ENCODE data around the gene CCKAR.

GRCh38 chr4:26478330-26478729 is 12.0 kb downstream of the CCKAR start:
- no peak for TF ChIP-seq POLR2A (IDR thresholded peaks at IDR 0.05; ENCODE audit: low read depth, low read length)
- TF ChIP-seq, protein P1, sequence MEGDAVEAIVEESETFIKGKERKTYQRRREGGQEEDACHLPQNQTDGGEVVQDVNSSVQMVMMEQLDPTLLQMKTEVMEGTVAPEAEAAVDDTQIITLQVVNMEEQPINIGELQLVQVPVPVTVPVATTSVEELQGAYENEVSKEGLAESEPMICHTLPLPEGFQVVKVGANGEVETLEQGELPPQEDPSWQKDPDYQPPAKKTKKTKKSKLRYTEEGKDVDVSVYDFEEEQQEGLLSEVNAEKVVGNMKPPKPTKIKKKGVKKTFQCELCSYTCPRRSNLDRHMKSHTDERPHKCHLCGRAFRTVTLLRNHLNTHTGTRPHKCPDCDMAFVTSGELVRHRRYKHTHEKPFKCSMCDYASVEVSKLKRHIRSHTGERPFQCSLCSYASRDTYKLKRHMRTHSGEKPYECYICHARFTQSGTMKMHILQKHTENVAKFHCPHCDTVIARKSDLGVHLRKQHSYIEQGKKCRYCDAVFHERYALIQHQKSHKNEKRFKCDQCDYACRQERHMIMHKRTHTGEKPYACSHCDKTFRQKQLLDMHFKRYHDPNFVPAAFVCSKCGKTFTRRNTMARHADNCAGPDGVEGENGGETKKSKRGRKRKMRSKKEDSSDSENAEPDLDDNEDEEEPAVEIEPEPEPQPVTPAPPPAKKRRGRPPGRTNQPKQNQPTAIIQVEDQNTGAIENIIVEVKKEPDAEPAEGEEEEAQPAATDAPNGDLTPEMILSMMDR (IDR thresholded peaks at IDR 0.05; ENCODE audit: extremely low read depth in 1 of 2, insufficient read depth in 1 of 2, low read depth in 1 of 2, low read length in 2 of 2) = no peak
- TF ChIP-seq POLR2AphosphoS5 (IDR thresholded peaks at IDR 0.05; ENCODE audit: insufficient read depth, low read depth, low read length) = no peak
- TF ChIP-seq MAX (IDR thresholded peaks at IDR 0.05; ENCODE audit: insufficient read depth, insufficient read length) = no peak
- TF ChIP-seq GATA2 (IDR thresholded peaks at IDR 0.05; ENCODE audit: insufficient read depth, insufficient read length, low read depth, low read length) = no peak
